Loucy (cell line): ENCODE results near the gene ARHGAP10.

Experiments used
- H2AFZ ChIP-seq: fragments of 200-600 bp; sonication (generic); 2 replicates; pipeline ENCODE4 v1.6.0; 2016; ENCODE audit warnings: antibody characterized with exemption, mild to moderate bottlenecking, low read length, moderate library complexity
- H3F3A ChIP-seq: fragments of 200-600 bp; 2 replicates; pipeline ENCODE4 v1.6.0; 2016; ENCODE audit warnings: antibody characterized with exemption, low read depth, mild to moderate bottlenecking
- H3K27me3 ChIP-seq: fragments of 200-600 bp; sonication (generic); 2 replicates; pipeline ENCODE4 v1.6.1; 2014; ENCODE audit warnings: low read length, mild to moderate bottlenecking; ENCODE audit not compliant: insufficient read depth, poor library complexity, severe bottlenecking
- H3K36me3 ChIP-seq: fragments of 200-600 bp; sonication (generic); 2 replicates; pipeline ENCODE4 v1.6.1; 2016; ENCODE audit warnings: low read length; ENCODE audit not compliant: insufficient read depth
- H3K4me1 ChIP-seq: fragments of 200-600 bp; sonication (generic); 2 replicates; pipeline ENCODE4 v1.5.1; 2014; ENCODE audit warnings: low read length, mild to moderate bottlenecking; ENCODE audit not compliant: insufficient read depth, poor library complexity, severe bottlenecking
- H3K4me2 ChIP-seq: fragments of 200-600 bp; sonication (generic); 2 replicates; pipeline ENCODE4 v1.6.0; 2014; ENCODE audit warnings: antibody characterized with exemption, low read length, low read depth, mild to moderate bottlenecking; ENCODE audit not compliant: poor library complexity, severe bottlenecking
- H3K4me3 ChIP-seq: fragments of 200-600 bp; sonication (generic); 2 replicates; pipeline ENCODE4 v1.5.1; 2014; ENCODE audit warnings: low read length, mild to moderate bottlenecking, mixed read lengths; ENCODE audit not compliant: poor library complexity, severe bottlenecking
- H3K79me2 ChIP-seq: fragments of 200-600 bp; sonication (generic); 2 replicates; pipeline ENCODE4 v1.6.1; 2014; ENCODE audit warnings: low read length; ENCODE audit not compliant: insufficient read depth
- H3K9ac ChIP-seq: fragments of 200-600 bp; sonication (generic); 2 replicates; pipeline ENCODE4 v1.6.0; 2014; ENCODE audit warnings: mild to moderate bottlenecking, low read depth, low read length, moderate library complexity; ENCODE audit not compliant: poor library complexity, severe bottlenecking
- H3K9me2 ChIP-seq: fragments of 200-600 bp; sonication (generic); replicated peaks from 2 replicates; pipeline ENCODE4 v1.6.1; 2016; ENCODE audit warnings: low read depth, low read length, mixed read lengths
- H3K9me3 ChIP-seq: fragments of 200-600 bp; sonication (generic); 2 replicates; pipeline ENCODE4 v1.6.1; 2014; ENCODE audit warnings: mild to moderate bottlenecking, antibody characterized with exemption, low read length, low read depth; ENCODE audit not compliant: insufficient read depth
- H4K20me1 ChIP-seq: fragments of 200-600 bp; sonication (generic); 2 replicates; pipeline ENCODE4 v1.6.0; 2014; ENCODE audit warnings: antibody characterized with exemption, low read length, mild to moderate bottlenecking; ENCODE audit not compliant: insufficient read depth, poor library complexity, severe bottlenecking
- CTCF ChIP-seq: fragments of 200-600 bp; sonication (generic); conservative IDR thresholded peaks from 2 replicates; pipeline ENCODE4 v1.5.1; 2014; ENCODE audit warnings: mild to moderate bottlenecking, antibody characterized with exemption, low read length
- EZH2phosphoT487 ChIP-seq: fragments of 200-600 bp; IDR thresholded peaks from 2 replicates; pipeline ENCODE4 v1.6.1; 2018; ENCODE audit warnings: antibody characterized with exemption, mild to moderate bottlenecking, moderate library complexity, borderline replicate concordance

ARHGAP10 gene

GRCh38 chr4:147780137-147780777 is 48.4 kb downstream of the ARHGAP10 start:
- Histone ChIP-seq H2AFZ (no peak overlapping the region), H3K79me2 (peaks cover 37% of the 10 kb centered on the region; the same call in 1 of the 2 replicates), H3K27me3 (no peaks in the 10 kb centered on the region), H3K4me3 (no peak overlapping the region), H3K9ac (no peak overlapping the region), H3K4me1 (peaks cover 9% of the 10 kb centered on the region), H4K20me1 (no peaks in the 10 kb centered on the region), H3K9me3 (no peaks in the 10 kb centered on the region), H3F3A (no peaks in the 10 kb centered on the region), H3K36me3 (no peaks in the 10 kb centered on the region), H3K9me2 (no peaks in the 10 kb centered on the region), H3K4me2 (no peak overlapping the region)
- no peak for TF ChIP-seq CTCF
- no peak for TF ChIP-seq EZH2phosphoT487

- no peaks in the 10 kb centered on the region for H3K9me2 ChIP-seq
- H3K4me1 ChIP-seq: peaks cover 23% of the 10 kb centered on the region
Measured at GRCh38 chr4:147782087-147782781, 50.3 kb downstream of the ARHGAP10 start.

GRCh38 chr4:147785129-147785528 is 53.2 kb downstream of the ARHGAP10 start:
- no peaks in the 10 kb centered on the region for H3K9me3 ChIP-seq
- H3K36me3 ChIP-seq: no peaks in the 10 kb centered on the region
- no peak overlapping the region for H3K4me3 ChIP-seq
- no peak overlapping the region for H3K4me2 ChIP-seq
- no peak overlapping the region for H2AFZ ChIP-seq
- H3K9me2 ChIP-seq: no peaks in the 10 kb centered on the region
- peaks cover 34% of the 10 kb centered on the region for H3K79me2 ChIP-seq
- no peaks in the 10 kb centered on the region for H4K20me1 ChIP-seq
- TF ChIP-seq EZH2phosphoT487 (no peak), CTCF (no peak)
- H3K27me3 ChIP-seq: no peaks in the 10 kb centered on the region
- peaks cover 37% of the 10 kb centered on the region for H3K4me1 ChIP-seq
- H3F3A ChIP-seq: no peaks in the 10 kb centered on the region
- no peak overlapping the region for H3K9ac ChIP-seq

More at GRCh38 chr4:147782087-147782781, 50.3 kb downstream of the ARHGAP10 start:
- H3K4me2 ChIP-seq: no peak overlapping the region
- no peaks in the 10 kb centered on the region for H3K9me3 ChIP-seq
- H4K20me1 ChIP-seq: no peaks in the 10 kb centered on the region
- no peak overlapping the region for H2AFZ ChIP-seq
- TF ChIP-seq CTCF (no peak), EZH2phosphoT487 (no peak)
- H3K4me3 ChIP-seq: no peak overlapping the region
- H3K79me2 ChIP-seq: peaks cover 38% of the 10 kb centered on the region
- H3K9ac ChIP-seq: no peak overlapping the region
- H3K27me3 ChIP-seq: no peaks in the 10 kb centered on the region
- no peaks in the 10 kb centered on the region for H3F3A ChIP-seq
- no peaks in the 10 kb centered on the region for H3K36me3 ChIP-seq
